WERI-Rb-1 (cell line): ENCODE data around the gene RING1.
A peak's percentile ranks its signal among the peaks of the same experiment; 100 is the strongest.

Experiments
- DNase-seq: peaks from one replicate; pipeline ENCODE4 v3.0.0-alpha.2; 2020
- H3K27ac ChIP-seq: fragments of 250-450 bp; sonication (Bioruptor Pico); 2 replicates; pipeline ENCODE4 v1.5.1; 2020; ENCODE audit warnings: mild to moderate bottlenecking, moderate library complexity
- H3K27me3 ChIP-seq: fragments of 250-450 bp; sonication (Bioruptor Pico); 2 replicates; pipeline ENCODE4 v1.5.1; 2021; ENCODE audit warnings: mild to moderate bottlenecking, low read depth, moderate library complexity; ENCODE audit not compliant: insufficient read depth, severe bottlenecking
- H3K36me3 ChIP-seq: fragments of 250-450 bp; sonication (Bioruptor Pico); 2 replicates; pipeline ENCODE4 v1.5.1; 2020; ENCODE audit warnings: mild to moderate bottlenecking, moderate library complexity
- H3K4me3 ChIP-seq: 2 replicates; pipeline ENCODE4 v1.5.1; 2011; ENCODE audit warnings: low read depth, mild to moderate bottlenecking, control low read depth, low read length
- H3K9me3 ChIP-seq: fragments of 250-450 bp; sonication (Bioruptor Pico); 2 replicates; pipeline ENCODE4 v1.5.1; 2021; ENCODE audit warnings: mild to moderate bottlenecking, moderate library complexity; ENCODE audit not compliant: severe bottlenecking
- CTCF ChIP-seq: IDR thresholded peaks from 2 replicates; pipeline ENCODE4 v1.5.1; 2011; ENCODE audit warnings: low read depth, mild to moderate bottlenecking, control low read depth, inconsistent platforms, low read length

RING1 gene

GRCh38 chr6:33164176-33164575 is 44.1 kb upstream of the RING1 start:
- H3K4me3 ChIP-seq, result no peak overlapping the region
- no peaks in the 10 kb centered on the region for H3K9me3 ChIP-seq
- H3K27me3 ChIP-seq, result no peaks in the 10 kb centered on the region
- no peak for TF ChIP-seq CTCF
- H3K27ac ChIP-seq, result no peak overlapping the region
- no peak for DNase-seq
- no peaks in the 10 kb centered on the region for H3K36me3 ChIP-seq

- Histone ChIP-seq H3K27me3 (no peaks in the 10 kb centered on the region), H3K27ac (no peak overlapping the region), H3K4me3 (no peak overlapping the region), H3K36me3 (no peaks in the 10 kb centered on the region), H3K9me3 (no peaks in the 10 kb centered on the region)
- TF ChIP-seq CTCF, result no peak
- peak; percentile 8 for DNase-seq
Measured at GRCh38 chr6:33164665-33165373, 43.5 kb upstream of the RING1 start.

GRCh38 chr6:33165581-33166258 is 42.6 kb upstream of the RING1 start:
- Histone ChIP-seq H3K27ac (no peak overlapping the region), H3K9me3 (no peaks in the 10 kb centered on the region), H3K27me3 (no peaks in the 10 kb centered on the region), H3K4me3 (no peak overlapping the region), H3K36me3 (no peaks in the 10 kb centered on the region)
- DNase-seq, result peak; percentile 9
- TF ChIP-seq CTCF, result no peak

GRCh38 chr6:33166363-33166762 is 41.9 kb upstream of the RING1 start:
- Histone ChIP-seq H3K27ac (no peak overlapping the region), H3K36me3 (no peaks in the 10 kb centered on the region), H3K4me3 (no peak overlapping the region), H3K9me3 (no peaks in the 10 kb centered on the region), H3K27me3 (no peaks in the 10 kb centered on the region)
- no peak for DNase-seq
- TF ChIP-seq CTCF, result no peak

GRCh38 chr6:33166811-33167210 is 41.5 kb upstream of the RING1 start:
- DNase-seq, result no peak
- no peak for TF ChIP-seq CTCF
- Histone ChIP-seq H3K36me3 (no peaks in the 10 kb centered on the region), H3K4me3 (no peak overlapping the region), H3K9me3 (no peaks in the 10 kb centered on the region), H3K27ac (no peak overlapping the region), H3K27me3 (no peaks in the 10 kb centered on the region)
